Stimulated activated CD8-positive, alpha-beta memory T cell treated with anti-CD3 and anti-CD28 coated beads, Interleukin-7, amount 100 ng/mL, for 48 hours (primary cell): ENCODE measurements around the gene CCDC6.
A peak's percentile ranks its signal among the peaks of the same experiment; 100 is the strongest.
"Not testable (repeated sequence)": the region's sequence is repeated elsewhere in the genome, so short reads cannot be mapped to it uniquely, and the experiment has no call there.

ENCODE experiments used
- DNase-seq, 2 donors: peaks; one replicate each; pipeline ENCODE4 v3.0.0-alpha.2; 2020; ENCODE audit warnings: low read depth in 1 of 2; ENCODE audit errors: extremely low read depth in 1 of 2

The CCDC6 gene

DNA sequence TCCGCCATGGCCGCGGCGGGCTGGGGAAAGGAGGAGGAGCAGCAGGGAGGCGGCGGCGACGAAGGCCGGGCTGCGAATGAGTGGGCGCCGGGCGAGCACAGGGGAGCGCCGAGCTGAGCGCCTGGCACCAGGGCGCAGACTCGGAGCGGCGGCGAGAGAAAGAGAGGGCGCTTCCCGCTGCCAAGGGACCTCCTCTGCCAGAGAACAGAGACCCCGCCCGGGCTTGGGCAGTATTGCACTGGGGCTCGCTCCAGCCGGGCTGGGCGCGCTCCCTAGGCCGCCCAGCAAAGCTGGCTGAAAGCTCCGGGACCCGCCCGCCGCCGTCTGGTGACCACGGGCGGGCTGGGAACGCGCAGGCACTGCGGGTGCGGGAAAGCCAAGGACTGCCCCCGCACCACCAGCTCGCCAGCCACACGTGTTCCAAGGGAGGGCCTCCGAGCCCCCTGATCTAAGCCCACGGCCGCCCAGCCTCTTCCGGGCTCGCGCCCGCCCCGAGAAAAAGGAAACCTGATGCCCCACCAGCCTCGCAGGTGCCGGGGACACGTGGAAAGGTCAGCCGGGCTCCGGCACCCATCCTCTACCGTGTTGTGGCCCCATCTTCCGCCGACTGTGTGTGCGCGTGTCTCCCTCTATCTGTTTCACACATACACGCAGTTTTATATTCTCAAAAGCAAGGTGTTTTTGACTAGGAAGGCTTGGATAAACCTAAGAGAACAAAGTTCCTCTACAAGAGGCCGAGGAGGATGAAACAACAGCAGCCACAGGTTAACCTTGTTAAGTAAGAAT lies at the start of gene CCDC6:
Gene CCDC6, minus strand, starts transcription at position 140 of the 786 bp plus-strand sequence. Its CDS starts 132 bp downstream, at position 8.
- peak; percentile 86 to 91 for DNase-seq

GRCh38 chr10:59954296-59954695 lies 47.9 kb upstream of the CCDC6 start:
- DNase-seq = no peak

- not testable (repeated sequence) for DNase-seq
Observed at GRCh38 chr10:59953711-59954110, 47.4 kb upstream of the CCDC6 start.

- DNase-seq = no peak
Observed at GRCh38 chr10:59950105-59950504, 43.7 kb upstream of the CCDC6 start.

DNA sequence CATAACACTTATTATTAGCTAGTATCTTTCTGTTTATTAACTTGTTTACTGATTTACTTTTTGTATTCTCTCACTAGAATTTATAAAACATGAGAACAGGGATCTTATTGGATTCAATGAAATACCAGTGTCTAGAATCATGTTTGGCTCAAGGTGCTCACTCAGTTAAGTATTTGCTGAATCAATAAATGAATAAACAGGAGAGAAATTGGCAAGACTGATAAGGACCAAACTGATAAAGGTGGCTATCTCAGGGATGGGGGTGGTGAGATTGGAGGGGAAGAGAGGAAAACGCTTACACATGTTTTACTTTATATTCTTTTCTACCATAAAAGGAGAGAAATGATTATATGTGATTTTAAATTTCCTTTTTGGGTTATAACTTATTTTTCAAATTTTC lies 43.3 kb upstream of the CCDC6 start:
- no peak for DNase-seq

DNA sequence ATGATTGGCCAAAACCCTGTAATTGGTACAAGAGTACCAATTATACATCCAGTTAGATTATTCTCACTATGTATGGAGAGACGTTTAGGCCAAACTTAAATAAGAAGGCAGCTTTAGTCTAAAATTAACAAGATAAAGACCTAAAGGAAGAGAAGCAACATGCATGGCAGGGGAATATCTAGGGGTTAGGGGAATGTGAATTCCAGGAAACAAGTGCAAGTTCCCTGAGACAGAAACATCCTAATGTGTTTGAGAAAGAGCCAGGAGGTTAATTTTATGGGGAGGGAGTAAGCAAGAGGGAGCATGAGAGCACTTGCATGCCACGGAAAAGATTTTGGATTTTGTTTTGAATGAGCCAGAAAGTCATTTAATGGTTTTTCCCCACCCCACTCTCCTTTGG lies 39.6 kb upstream of the CCDC6 start:
- no peak for DNase-seq

DNA sequence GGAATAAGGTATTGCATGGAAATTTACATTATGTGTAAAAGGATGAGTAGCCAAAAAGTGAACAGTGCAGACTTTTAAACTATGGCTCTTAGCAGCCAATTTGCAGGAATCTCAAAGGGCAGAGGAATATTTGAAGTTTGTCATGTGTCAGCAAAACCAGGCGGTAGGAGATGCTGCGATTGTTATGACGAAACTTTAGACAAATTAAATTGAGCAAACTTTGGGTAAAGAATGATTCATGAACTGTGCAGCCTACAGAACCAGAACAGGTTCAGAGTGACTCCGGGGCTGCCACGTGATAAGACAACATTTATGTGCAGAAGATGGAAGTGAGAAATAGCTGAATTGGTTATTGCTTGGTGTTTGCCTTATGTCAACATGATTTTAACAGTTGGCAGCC lies 39.2 kb upstream of the CCDC6 start:
- no peak for DNase-seq

DNA sequence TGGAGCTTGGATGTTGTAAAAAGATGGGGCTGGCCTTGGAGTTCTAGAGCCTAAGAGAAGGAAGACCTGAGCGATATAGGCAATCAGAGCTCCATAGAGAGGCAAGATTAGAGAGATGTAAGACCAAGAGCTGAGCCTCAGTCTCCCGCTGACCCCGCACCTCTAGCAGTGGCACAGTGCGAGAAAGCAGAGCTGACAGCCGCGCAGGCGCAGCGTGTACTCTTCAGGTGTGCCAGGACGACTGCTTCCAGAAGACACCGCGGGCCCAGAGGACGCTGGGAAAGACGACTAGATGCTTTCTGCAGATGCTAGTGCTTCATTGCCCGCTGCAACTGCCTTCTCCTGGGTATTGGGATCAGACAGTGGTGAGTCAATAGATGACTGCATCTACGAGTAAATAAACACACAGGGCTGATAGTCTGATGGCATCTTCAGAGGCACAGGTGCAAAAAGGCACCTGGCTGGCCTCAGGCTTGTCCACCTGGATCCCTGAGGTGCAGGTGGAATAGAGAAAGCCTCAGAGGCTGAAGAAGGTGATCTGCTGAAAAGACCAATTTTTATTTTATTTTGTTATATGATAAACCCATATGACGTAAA lies 38.1 kb upstream of the CCDC6 start:
- DNase-seq = no peak

DNA sequence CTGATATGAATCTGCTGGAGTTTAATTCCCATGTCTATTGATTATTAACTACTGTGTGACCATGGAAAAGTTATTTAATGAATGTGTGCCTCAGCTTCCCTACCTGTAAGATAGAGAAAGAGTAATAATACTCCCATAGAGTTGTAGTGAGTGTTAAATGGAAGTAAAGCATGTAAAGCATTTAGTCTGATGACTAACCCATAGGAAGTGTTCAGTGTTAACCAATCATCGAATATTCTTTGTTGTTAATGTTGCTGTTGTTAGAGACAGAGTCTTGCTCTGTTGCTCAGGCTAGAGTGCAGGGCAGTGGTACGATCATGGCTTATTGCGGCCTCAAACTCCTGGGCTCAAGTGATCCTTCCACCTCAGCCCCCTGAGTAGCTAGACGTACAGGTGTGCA lies 36.2 kb upstream of the CCDC6 start:
- no peak for DNase-seq

DNA sequence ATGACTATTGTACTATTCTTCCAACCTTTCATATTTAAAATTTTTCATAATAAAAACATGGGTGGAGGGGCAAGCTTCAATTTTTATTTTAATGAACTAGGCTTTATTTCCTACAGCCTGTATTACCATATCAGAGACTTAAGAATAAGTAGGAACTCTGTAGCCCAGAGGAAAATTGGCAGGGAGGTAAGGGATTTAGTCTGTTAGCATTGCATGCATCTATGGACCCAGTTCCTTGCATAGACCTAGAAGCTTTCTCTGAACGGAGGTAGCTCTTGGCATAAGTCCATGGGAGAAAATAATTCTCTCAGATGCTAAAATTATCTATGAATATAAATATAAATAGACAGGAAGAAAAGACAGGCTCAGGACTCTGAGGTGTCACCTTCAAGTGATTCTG lies 31.4 kb upstream of the CCDC6 start:
- no peak for DNase-seq

- no peak for DNase-seq
Observed at GRCh38 chr10:59934701-59935100, 28.3 kb upstream of the CCDC6 start.

DNA sequence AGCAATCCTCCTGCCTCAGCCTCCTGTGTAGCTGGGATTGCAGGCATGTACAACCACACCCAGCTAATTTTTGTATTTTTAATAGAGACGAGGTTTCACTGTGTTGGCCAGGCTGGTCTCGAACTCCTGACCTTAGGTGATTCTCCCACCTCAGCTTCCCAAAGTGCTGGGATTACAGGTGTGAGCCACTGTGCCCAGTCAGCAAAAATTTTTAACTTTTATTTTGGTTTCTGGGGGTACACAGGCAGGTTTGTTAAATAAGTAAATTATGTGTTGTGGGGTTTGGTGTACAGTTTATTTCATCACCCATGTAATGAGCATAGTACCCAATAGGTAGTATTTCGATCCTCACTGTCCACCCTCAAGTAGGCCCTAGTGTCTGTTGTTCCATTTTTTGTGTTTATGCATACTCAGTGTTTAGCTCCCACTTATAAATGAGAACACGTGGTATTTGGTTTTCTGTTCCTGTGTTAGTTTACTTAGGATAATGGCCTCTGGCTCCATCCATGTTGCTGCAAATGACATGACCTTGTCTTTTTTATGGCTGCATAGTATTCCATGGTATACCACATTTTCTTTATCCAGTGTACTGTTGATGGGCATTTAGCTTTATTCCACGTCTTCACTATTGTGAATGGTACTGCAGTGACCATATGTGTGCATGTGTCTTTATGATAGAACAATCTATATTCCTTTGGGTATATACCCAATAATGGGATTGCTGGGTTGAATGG lies 24.6 kb upstream of the CCDC6 start:
- DNase-seq = not testable (repeated sequence)

GRCh38 chr10:59926086-59926485 lies 19.7 kb upstream of the CCDC6 start:
- DNase-seq = no peak

DNA sequence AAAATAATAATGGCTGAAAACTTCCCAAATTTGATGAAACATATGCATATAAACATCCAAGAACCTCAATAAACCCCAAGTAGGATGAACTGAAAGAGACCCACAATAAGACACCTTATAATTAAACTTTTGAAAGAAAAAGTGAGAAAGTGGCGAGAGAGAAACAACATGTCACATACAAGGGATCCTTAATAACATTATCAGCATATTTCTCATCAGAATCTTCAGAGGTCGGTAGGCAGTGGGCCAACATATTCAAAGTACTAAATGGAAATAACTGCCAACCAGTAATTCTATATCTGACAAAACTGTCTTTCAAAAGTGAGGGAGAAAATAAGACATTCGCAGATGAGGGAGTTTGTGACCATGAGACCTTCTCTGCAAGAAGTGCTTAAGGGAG lies 16.6 kb upstream of the CCDC6 start:
- DNase-seq = no peak

DNA sequence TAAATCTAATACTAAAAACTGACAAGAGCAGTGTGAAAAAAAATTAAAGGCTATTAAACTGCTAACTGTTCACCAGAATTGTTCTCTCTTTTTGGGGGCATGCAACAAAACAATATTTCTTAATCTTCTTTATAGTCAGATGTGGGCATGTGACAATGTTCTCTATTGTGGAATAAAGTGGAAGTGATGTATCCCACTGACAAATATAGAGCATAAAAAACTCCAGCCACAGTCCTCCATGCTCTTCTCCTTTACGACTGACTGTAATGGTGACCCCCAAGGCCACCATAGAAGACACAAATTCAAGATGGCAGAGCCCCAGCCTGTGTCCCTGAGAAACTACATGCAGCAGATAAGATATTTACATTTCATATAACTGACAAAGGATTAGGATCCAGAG lies 11.6 kb upstream of the CCDC6 start:
- DNase-seq = no peak

GRCh38 chr10:59913547-59914237 lies 7.3 kb upstream of the CCDC6 start:
- no peak for DNase-seq

DNA sequence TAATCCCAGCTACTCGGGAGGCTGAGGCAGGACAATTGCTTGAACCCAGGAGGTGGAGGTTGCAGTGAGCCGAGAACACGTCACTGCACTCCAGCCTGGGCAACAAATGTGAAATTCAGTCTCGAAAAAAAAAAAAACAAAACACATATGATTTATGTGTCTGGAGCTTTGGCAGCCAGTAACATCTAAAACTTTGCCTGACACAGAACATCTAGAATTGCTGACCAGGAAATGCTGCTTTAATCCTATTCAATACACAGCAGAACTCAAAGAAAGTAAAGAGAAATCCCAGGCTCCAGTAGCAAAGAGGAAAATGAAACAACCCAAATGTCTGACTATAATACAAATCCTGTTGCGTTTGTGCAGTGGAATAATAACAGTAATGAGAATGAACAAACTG lies 4.5 kb upstream of the CCDC6 start:
- no peak for DNase-seq

DNA sequence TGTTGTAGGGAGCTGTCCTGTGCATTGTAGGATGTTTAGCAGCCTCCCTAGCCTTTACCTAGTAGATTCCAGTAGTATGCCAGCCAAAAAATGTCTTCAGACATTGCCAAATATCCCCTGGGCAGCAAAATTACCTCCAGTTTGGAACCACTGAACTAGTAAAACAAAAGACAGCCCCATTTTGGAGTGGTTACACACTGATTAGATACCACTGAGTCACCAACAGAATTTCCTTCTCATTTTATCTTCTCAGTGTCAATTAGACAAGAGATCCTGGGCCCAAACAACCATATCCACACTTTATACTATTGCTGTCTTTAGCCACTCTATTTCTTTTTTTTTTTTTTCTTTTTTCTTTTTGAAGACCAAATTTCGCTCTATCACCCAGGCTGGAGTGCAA lies 3.5 kb upstream of the CCDC6 start:
- no peak for DNase-seq

GRCh38 chr10:59908808-59909143 lies 2.4 kb upstream of the CCDC6 start:
- DNase-seq = no peak

DNA sequence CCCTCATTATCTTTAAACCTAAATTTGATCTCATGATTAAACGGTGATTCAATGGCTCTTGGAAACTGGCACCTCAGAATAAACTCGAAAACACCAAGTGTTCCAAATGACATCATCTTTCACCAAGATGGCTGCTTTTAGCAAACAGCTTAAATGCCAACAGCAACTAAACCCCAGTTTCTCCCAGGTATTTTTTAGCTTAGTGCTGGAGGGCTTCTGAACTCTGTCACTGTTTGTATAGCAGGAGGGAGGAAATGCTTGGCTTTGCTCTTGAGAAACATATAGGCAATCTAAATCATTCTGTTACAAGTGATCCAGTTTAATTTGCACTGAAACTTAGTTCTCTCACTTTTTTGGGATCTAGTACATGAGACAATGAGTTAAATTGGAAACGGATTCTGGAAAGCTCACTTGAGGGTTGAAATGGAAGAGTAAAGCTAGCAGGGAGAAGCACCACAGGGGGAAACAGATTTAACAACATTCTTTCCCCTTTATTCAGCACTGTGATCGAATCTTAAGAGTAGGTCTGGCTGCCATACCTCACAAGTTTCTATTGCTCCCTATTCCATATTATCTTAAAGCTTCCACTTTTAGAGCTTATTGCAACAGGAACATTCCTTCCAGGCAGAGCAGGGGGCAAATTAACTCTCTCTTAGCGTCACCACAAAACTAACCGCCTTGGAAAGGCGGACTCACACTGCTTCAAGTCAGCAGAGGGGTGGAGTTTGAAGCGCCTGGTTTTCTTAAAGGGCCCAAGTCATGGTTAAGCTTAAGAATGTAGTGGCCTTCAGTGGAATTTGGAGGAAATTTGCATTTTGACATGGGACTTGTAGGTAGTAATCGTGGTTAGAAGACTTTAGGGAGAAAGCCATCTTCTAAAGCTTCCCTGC lies 1.8 kb upstream of the CCDC6 start:
- peak in 1 of 2 donors; percentile 51 for DNase-seq

DNA sequence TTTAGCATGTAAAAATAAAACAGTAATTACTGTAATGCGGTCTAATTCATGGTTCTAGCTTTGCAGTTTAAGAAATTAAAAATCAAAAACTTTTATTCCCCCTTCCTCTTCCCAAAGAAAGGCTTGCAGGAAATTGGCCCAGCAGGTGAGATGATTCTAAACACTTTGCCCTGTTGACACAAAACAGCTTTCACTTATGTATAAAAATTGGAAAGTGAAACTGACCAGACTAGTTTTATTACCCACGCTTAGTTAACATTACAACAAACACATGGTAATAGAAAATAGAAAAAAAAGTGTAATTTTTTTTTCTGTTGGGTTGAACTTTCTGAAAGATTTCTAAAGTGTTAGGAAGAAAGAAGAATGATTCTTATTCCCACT lies 1.2 kb upstream of the CCDC6 start:
- no peak for DNase-seq
